DOHH2 (cell line): ENCODE data around the gene TMEM190.

Experiments used
- H3F3A ChIP-seq: fragments of 200-600 bp; sonication (generic), shearing (Covaris generic); 2 replicates; pipeline ENCODE4 v1.6.0; 2016; ENCODE audit warnings: antibody characterized with exemption, mild to moderate bottlenecking; ENCODE audit not compliant: control insufficient read depth, insufficient read depth
- H3K27ac ChIP-seq: fragments of 200-600 bp; sonication (generic); 2 replicates; pipeline ENCODE4 v1.5.1; 2014; ENCODE audit warnings: low read depth, mild to moderate bottlenecking, low read length, moderate library complexity
- H3K27me3 ChIP-seq: fragments of 200-600 bp; sonication (generic); 2 replicates; pipeline ENCODE4 v1.6.1; 2014; ENCODE audit warnings: mild to moderate bottlenecking, low read length, mixed read lengths; ENCODE audit not compliant: control insufficient read depth
- H3K36me3 ChIP-seq: fragments of 200-600 bp; sonication (generic); 2 replicates; pipeline ENCODE4 v1.6.1; 2014; ENCODE audit warnings: mild to moderate bottlenecking, low read length, moderate library complexity, mixed read lengths; ENCODE audit not compliant: control insufficient read depth
- H3K4me1 ChIP-seq: fragments of 200-600 bp; sonication (generic); 2 replicates; pipeline ENCODE4 v1.6.1; 2014; ENCODE audit warnings: mild to moderate bottlenecking, low read length, mixed read lengths; ENCODE audit not compliant: control insufficient read depth
- H3K4me2 ChIP-seq: fragments of 200-600 bp; sonication (generic); 2 replicates; pipeline ENCODE4 v1.6.0; 2014; ENCODE audit warnings: mild to moderate bottlenecking, low read length, moderate library complexity
- H3K4me3 ChIP-seq: fragments of 200-600 bp; sonication (generic); 2 replicates; pipeline ENCODE4 v1.5.1; 2014; ENCODE audit warnings: mild to moderate bottlenecking, low read length, mixed read lengths
- H3K79me2 ChIP-seq: fragments of 200-600 bp; sonication (generic); 2 replicates; pipeline ENCODE4 v1.6.1; 2014; ENCODE audit warnings: mild to moderate bottlenecking, low read length, mixed read lengths; ENCODE audit not compliant: control insufficient read depth
- H3K9me2 ChIP-seq: fragments of 200-600 bp; sonication (generic); replicated peaks from 2 replicates; pipeline ENCODE4 v1.6.1; 2014; ENCODE audit warnings: mild to moderate bottlenecking, low read length, mixed read lengths; ENCODE audit not compliant: control insufficient read depth
- H3K9me3 ChIP-seq: fragments of 200-600 bp; sonication (generic); 2 replicates; pipeline ENCODE4 v1.6.1; 2014; ENCODE audit warnings: antibody characterized with exemption, low read length, mixed read lengths; ENCODE audit not compliant: control insufficient read depth, insufficient read depth
- H4K20me1 ChIP-seq: fragments of 200-600 bp; sonication (generic); 2 replicates; pipeline ENCODE4 v1.6.0; 2014; ENCODE audit warnings: low read depth, mild to moderate bottlenecking, antibody characterized with exemption, low read length, moderate library complexity; ENCODE audit not compliant: control insufficient read depth, insufficient read depth
- CTCF ChIP-seq: fragments of 200-600 bp; sonication (generic); IDR thresholded peaks from one replicate; pipeline ENCODE4 v1.5.1; 2014; ENCODE audit warnings: antibody characterized with exemption, mild to moderate bottlenecking, low read depth, low read length; ENCODE audit not compliant: poor library complexity, severe bottlenecking
- EZH2phosphoT487 ChIP-seq: fragments of 200-600 bp; sonication (generic); IDR thresholded peaks from 2 replicates; pipeline ENCODE4 v1.6.1; 2017; ENCODE audit warnings: borderline replicate concordance, mild to moderate bottlenecking, antibody characterized with exemption, low read length, moderate library complexity, mixed read lengths

TMEM190 gene

DNA sequence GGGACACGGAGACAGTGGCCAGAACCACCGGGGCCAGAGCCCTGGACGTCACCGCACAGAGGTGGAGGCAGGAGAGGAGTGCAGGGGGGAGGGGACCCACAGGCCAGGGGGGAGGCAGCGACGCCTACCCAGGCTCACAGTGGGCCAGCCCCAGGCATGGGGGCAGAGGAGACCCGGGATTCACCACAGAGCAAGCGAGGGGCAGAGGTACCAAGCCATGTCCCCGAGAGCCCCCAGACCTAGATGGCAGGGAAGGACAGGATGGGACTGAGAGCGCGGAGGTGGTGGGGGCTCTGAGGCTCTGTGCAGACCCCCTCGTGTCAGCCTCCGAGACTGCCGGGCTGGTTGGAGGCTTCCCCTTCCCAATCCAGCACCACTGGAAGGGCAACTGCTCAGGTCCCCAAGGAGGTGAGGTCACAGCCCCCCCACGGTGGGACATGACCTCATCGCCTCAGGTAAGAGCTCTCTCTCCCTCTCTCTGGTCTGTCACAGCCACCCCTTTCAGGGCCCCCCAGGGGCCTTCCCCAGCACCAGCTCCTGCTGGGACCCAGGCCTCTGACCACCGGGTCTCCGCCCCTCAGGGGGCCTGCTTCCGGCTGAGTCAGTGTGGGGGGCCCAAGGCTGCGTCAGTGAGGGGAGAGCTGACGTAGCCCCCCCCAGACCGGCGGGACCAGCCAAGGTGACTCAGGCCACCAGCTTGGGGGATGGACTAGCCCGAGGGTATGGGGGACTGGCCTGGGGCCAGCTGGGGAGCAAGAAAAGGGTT is 4.1 kb upstream of the TMEM190 start:
- TF ChIP-seq EZH2phosphoT487, result no peak
- TF ChIP-seq CTCF, result no peak
- no peaks in the 10 kb centered on the region for H3K79me2 ChIP-seq
- H3F3A ChIP-seq, result no peaks in the 10 kb centered on the region
- H3K27ac ChIP-seq, result no peak overlapping the region
- H3K9me2 ChIP-seq, result no peaks in the 10 kb centered on the region
- H3K4me1 ChIP-seq, result peaks cover 5% of the 10 kb centered on the region; the same call in 1 of the 2 replicates
- peaks cover 64% of the 10 kb centered on the region for H3K27me3 ChIP-seq
- H3K4me2 ChIP-seq, result no peak overlapping the region
- no peaks in the 10 kb centered on the region for H4K20me1 ChIP-seq
- no peaks in the 10 kb centered on the region for H3K9me3 ChIP-seq
- no peaks in the 10 kb centered on the region for H3K36me3 ChIP-seq
- H3K4me3 ChIP-seq, result no peak overlapping the region

GRCh38 chr19:55373306-55373992 is 3.2 kb upstream of the TMEM190 start:
- Histone ChIP-seq H3K4me3 (no peak overlapping the region), H3K36me3 (no peaks in the 10 kb centered on the region), H3K9me2 (no peaks in the 10 kb centered on the region), H3K79me2 (no peaks in the 10 kb centered on the region), H3F3A (no peaks in the 10 kb centered on the region), H3K4me2 (no peak overlapping the region), H3K27ac (no peak overlapping the region), H3K4me1 (peaks cover 5% of the 10 kb centered on the region; the same call in 1 of the 2 replicates), H3K9me3 (no peaks in the 10 kb centered on the region), H4K20me1 (no peaks in the 10 kb centered on the region), H3K27me3 (peaks cover 57% of the 10 kb centered on the region)
- TF ChIP-seq EZH2phosphoT487, result no peak
- TF ChIP-seq CTCF, result no peak

DNA sequence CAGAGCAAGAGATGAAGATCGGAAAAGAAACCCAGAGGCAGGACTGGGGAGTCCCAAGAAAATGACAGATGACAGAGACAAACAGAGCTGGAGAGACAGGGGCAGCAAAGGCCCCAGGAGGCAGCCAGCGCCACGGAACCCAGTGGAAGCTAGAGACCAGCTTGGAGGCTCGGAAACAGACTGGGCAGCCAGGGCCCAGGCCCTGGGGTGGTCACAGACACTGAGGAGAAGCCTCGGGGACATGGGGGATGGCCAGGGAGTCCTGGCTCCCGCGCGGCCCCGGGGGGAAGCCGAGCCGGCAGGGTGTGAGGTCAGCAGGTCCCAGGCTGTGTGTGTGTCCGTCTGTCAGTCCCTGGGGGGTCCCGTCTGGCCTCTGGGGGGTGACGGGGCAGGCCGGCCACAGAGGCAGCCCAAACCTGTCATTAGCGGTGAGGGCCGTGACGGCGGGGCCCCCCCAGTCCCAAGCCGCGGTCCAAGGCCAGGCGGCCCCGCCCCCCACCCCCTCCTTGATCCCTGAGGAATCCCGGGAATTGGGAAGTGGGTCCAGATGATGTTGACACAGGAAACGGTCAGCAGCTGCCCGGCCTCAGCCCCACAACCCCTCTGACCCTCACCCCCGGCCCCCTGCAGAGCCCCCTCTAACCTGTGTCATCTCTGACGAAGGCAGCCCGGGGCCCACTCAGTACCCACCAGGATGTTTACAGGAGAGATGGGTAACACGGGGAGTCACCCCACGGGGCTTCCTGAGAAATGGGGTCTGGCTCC is 2.5 kb upstream of the TMEM190 start:
- Histone ChIP-seq H4K20me1 (no peaks in the 10 kb centered on the region), H3K4me2 (no peak overlapping the region), H3K4me1 (peaks cover 5% of the 10 kb centered on the region; the same call in 1 of the 2 replicates), H3K27me3 (peaks cover 50% of the 10 kb centered on the region), H3K27ac (no peak overlapping the region), H3K79me2 (no peaks in the 10 kb centered on the region), H3K9me3 (no peaks in the 10 kb centered on the region), H3K36me3 (no peaks in the 10 kb centered on the region), H3K9me2 (no peaks in the 10 kb centered on the region), H3F3A (no peaks in the 10 kb centered on the region), H3K4me3 (no peak overlapping the region)
- TF ChIP-seq EZH2phosphoT487 (no peak), CTCF (no peak)
